ENCODE data around the gene HOXC10.
A peak's percentile ranks its signal among the peaks of the same experiment; 100 is the strongest.

GRCh38 chr12:54033106-54033979, 48.4 kb downstream of the HOXC10 start:
- TF ChIP-seq EZH2 (IDR thresholded peaks at IDR 0.05), result no peak
- TF ChIP-seq POLR2AphosphoS5 (IDR thresholded peaks at IDR 0.05; ENCODE audit: borderline replicate concordance, low read depth, low read length), result peak; percentile 70; the same call in 1 of the 2 replicates

All from SK-N-MC (cell line).